GM12865 (cell line): ENCODE results near the gene KLB.
"Not testable (repeated sequence)": the region's sequence is repeated elsewhere in the genome, so short reads cannot be mapped to it uniquely, and the experiment has no call there.

Experiments used
- DNase-seq: peaks from one replicate; pipeline ENCODE4 v3.0.0; 2010; ENCODE audit warnings: low read depth
- H3K4me3 ChIP-seq: 2 replicates; pipeline ENCODE4 v1.5.1; 2011; ENCODE audit warnings: mild to moderate bottlenecking, low read depth, low read length, control low read depth
- TF ChIP-seq, protein P1 (sequence below): IDR thresholded peaks from 2 replicates; pipeline ENCODE4 v1.5.1; 2011; ENCODE audit warnings: low read length, control low read depth, low read depth, inconsistent platforms; ENCODE audit not compliant: insufficient read depth; ENCODE audit errors: missing control alignments

The KLB gene

DNA sequence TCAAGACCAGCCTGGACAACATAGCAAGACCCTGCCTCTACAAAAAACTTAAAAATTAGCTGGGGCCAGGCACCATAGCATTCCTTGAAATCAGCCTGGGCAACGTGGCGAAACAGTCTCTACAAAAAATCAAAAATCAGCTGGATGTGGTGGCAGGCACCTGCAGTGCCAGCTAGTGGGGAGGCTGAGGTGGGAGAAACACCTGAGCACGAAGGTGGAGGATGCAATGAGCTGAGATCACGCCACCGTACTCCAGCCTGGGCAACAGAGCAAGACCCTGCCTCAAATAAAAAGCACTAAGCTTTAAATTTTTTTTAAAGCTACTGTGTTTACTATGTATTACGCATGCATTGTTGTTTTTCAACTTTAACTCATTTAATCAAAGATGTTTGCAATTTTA, 48.8 kb downstream of the KLB start:
- DNase-seq: no peak
- no peak overlapping the region for H3K4me3 ChIP-seq

DNA sequence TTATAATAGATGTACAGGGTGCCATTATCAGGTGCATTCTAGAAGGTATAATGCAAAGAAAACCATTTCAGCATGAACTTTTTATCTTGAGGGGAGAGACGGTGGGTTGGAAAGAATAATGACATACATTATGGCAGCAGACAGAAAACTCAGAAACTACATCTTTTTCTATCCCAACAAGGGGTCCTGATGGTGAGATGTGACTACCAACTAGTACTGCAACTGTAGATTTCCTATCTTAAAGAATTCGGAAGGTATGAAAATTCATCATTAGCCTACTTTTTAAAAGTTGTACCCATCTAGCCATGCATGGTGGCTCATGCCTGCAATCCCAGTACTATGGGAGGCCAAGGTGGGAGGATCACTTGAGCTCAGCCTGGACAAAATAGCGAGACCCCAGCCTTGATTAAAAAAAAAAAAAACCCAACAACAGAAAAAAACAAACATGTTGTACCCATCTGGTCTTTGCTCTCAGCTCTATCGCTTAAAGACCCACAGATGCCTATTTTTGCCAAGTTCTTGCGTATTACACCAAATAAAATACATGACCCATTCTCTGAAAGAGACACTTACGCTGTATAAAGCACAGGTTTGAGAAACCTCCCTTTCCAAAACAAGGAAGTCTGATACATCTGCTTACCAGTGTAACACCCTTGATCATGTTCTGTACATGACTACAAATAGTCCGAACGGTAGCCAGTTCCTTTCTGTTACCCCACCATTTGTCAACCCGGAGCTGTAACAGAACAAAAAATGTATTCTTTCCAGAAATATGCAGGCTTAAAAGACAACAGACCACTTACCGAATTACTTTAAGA, 50.4 kb downstream of the KLB start:
- no peak for DNase-seq
- TF ChIP-seq, protein P1, sequence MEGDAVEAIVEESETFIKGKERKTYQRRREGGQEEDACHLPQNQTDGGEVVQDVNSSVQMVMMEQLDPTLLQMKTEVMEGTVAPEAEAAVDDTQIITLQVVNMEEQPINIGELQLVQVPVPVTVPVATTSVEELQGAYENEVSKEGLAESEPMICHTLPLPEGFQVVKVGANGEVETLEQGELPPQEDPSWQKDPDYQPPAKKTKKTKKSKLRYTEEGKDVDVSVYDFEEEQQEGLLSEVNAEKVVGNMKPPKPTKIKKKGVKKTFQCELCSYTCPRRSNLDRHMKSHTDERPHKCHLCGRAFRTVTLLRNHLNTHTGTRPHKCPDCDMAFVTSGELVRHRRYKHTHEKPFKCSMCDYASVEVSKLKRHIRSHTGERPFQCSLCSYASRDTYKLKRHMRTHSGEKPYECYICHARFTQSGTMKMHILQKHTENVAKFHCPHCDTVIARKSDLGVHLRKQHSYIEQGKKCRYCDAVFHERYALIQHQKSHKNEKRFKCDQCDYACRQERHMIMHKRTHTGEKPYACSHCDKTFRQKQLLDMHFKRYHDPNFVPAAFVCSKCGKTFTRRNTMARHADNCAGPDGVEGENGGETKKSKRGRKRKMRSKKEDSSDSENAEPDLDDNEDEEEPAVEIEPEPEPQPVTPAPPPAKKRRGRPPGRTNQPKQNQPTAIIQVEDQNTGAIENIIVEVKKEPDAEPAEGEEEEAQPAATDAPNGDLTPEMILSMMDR: no peak
- peak overlapping the region; percentile 71 for H3K4me3 ChIP-seq

More for the DNA sequence above, 48.8 kb downstream of the KLB start:
- TF ChIP-seq, protein P1: no peak

DNA sequence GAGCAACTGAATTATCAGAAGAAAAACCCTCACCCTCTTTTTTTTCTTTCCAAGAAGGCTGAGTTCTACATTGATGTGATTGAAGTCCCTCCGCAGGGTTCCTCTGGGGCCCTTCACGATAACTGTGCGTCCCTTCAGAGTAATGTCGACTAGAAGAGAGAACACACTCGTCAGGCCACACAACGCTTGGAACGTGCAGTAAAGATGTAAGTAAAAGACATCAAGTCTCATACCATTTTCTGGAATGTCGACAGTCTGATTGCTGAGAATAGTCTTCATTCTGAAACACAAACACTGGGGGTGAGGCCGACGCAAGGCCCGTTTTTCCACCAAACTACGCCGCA, 51.4 kb downstream of the KLB start:
- H3K4me3 ChIP-seq: peak overlapping the region; percentile 71
- DNase-seq: not testable (repeated sequence)

DNA sequence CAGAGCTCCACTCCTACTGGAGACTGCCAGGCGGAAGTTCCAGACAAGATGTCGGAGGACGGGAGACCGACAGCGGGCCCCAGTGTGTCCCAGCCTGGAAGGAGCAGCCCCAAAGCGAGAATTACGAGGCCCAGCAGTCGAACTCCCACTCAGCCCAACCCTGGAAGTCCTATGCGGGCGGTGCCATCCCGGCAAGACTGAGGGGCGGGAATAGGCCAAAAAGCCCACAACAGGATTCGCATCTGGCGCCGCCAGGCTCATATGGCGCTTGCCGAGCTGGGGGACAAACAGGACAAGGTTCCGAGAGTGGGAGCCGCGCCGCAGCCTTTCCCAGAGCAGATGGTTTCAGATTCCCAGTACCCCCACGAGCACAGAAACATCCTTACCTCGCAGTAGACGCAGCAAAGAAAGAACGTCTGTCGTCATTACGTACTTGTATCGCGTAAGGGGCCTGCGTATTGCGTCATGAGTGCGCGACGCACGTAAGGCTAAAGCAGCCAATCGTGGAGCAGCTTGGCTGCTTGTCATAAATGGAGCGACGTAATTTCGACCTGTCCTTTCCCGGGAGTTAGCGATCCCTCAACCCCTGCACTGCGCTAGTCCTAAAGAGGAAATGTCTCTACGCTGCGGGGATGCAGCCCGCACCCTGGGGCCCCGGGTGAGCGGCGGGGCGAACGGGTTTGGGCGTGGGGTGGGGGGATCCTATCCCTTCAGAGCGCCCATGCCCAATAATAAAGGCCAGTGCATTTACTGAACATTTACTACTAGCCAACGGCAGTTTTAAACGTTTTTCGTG, 52.0 kb downstream of the KLB start, which contains the start of the genes LIAS and RPL9:
Gene LIAS (plus strand): TSS at position 552 of the 796 bp plus-strand sequence. CDS start 62 bp downstream, at position 614.
Gene RPL9 (minus strand): TSS at position 418 of the 796 bp plus-strand sequence. CDS start 483 bp downstream, outside the sequence.
- DNase-seq: peak; percentile 99
- H3K4me3 ChIP-seq: peak within 1 kb of the TSS; percentile 71
- TF ChIP-seq, protein P1: no peak

DNA sequence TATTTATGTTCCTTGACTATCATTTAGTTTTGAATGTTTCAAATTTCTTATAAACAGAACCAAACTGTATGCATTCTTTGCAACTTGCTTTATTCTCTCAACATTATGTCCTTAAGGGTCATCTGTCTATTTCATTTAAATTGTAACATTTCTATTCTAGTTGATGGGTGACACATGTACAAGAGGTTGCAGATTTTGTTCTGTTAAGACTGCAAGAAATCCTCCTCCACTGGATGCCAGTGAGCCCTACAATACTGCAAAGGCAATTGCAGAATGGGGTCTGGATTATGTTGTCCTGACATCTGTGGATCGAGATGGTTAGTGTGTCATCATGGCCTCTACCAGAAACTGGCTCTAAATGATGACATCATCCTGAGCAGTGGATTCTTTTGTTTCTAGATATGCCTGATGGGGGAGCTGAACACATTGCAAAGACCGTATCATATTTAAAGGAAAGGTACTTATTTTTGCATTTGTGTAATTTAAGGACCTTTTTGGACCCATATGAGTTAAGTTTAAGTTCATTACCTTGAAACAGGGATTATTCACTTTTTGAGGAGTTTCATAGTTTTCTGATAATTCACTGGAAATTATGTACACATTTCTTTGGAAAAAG, 58.3 kb downstream of the KLB start:
- TF ChIP-seq, protein P1: no peak
- no peak overlapping the region for H3K4me3 ChIP-seq
- no peak for DNase-seq

DNA sequence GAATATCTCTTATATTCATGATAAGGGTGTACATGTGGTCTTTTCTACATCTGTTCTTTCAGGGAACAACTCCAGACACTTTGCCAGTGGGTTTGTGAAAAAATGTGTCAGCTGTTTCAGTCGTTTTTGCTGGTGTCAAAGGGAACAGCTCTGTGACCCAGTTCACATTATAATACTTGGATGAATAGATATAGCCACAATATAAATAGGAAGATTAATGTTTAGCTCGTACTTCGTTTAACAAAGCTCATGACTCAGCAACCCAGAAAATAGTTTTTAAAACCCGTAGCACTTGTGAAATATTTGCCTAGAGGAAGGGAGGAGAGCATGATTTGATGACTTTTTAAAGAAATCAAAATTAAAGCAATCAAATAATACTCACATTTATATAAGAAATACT, 60.0 kb downstream of the KLB start:
- TF ChIP-seq, protein P1: no peak
- H3K4me3 ChIP-seq: no peak overlapping the region
- DNase-seq: no peak

DNA sequence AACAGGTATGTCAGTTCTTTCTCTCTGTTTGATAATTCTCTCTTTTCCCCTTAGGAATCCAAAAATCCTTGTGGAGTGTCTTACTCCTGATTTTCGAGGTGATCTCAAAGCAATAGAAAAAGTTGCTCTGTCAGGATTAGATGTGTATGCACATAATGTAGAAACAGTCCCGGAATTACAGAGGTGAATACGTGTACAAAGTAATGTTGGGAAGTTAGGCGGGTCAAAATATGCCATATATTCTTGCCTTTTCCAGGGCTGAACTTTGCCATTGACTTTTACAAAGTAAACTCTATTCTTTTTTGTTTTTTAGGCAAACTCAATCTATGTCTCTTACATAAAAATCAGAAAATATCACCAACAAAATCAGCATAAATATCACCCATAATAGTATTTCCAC, 60.7 kb downstream of the KLB start:
- no peak overlapping the region for H3K4me3 ChIP-seq
- no peak for DNase-seq
- TF ChIP-seq, protein P1: no peak
